ENCODE data around the gene WWOX. TPM values are rescaled to one million over a fixed set of nuclear protein-coding genes. Genes with fewer than 3 reads are reported as not detected.

The WWOX gene
- polyA plus RNA-seq, 1 donor (not counting 4 experiments of a cell fraction or from before 2014, with no cell fraction given), result 5.1 TPM

GRCh38 chr16:78446992-78447563 lies 347.6 kb downstream of the WWOX start:
- Histone ChIP-seq H3K9me3 (ENCODE audit: control insufficient read depth, low read depth, low read length) (no peaks in the 10 kb centered on the region), H3K4me2 (ENCODE audit: control insufficient read depth, extremely low read depth, insufficient read depth, low read depth, low read length) (no peak overlapping the region), H3K9me1 (ENCODE audit: control insufficient read depth, extremely low read depth, insufficient read depth, low read length) (no peaks in the 10 kb centered on the region), H3K79me2 (ENCODE audit: control insufficient read depth, insufficient read depth, low read length) (no peaks in the 10 kb centered on the region), H3K4me1 (ENCODE audit: control insufficient read depth, extremely low read depth, insufficient read depth, low read length) (no peaks in the 10 kb centered on the region), H3K9ac (ENCODE audit: control insufficient read depth, extremely low read depth, insufficient read depth, low read length) (no peak overlapping the region), H3K36me3 (ENCODE audit: control insufficient read depth in 2 of 2, extremely low read depth in 1 of 2, insufficient read depth in 2 of 2, low read length in 2 of 2) (no peaks in the 10 kb centered on the region), H3K27me3 (ENCODE audit: control insufficient read depth, extremely low read depth, insufficient read depth, low read length) (no peaks in the 10 kb centered on the region), H2AFZ (ENCODE audit: control insufficient read depth, low read length) (no peak overlapping the region), H3K27ac (ENCODE audit: control insufficient read depth, insufficient read depth, low read length) (no peak overlapping the region), H4K20me1 (ENCODE audit: control insufficient read depth, extremely low read depth, insufficient read depth, low read length) (no peaks in the 10 kb centered on the region), H3K4me3 (ENCODE audit: control insufficient read depth in 2 of 3, extremely low read depth in 1 of 3, insufficient read depth in 2 of 3, low read depth in 1 of 3, low read length in 3 of 3) (no peak overlapping the region)
- no peak for FAIRE-seq
- TF ChIP-seq CTCF (optimal IDR thresholded peaks at IDR 0.05 in 1 of 3, IDR thresholded peaks at IDR 0.05 in 1 of 3, conservative IDR thresholded peaks at IDR 0.05 in 1 of 3; ENCODE audit: extremely low read depth in 1 of 3, insufficient read depth in 2 of 3, low read length in 3 of 3) (no peak), EZH2 (IDR thresholded peaks at IDR 0.05; ENCODE audit: low read length) (no peak)
- dilution Hi-C loops (cut with MboI; ENCODE audit: extremely low pct_ligation_motif_present, low sequenced_read_pairs), result no loop called here
- no peak for DNase-seq (ENCODE audit: low read depth, low spot score)

GRCh38 chr16:78448658-78449271 lies 349.3 kb downstream of the WWOX start:
- DNase-seq (ENCODE audit: low read depth, low spot score) (no peak), FAIRE-seq (no peak)
- Histone ChIP-seq H2AFZ (ENCODE audit: control insufficient read depth, low read length) (no peak overlapping the region), H3K9me3 (ENCODE audit: control insufficient read depth, low read depth, low read length) (no peaks in the 10 kb centered on the region), H3K27me3 (ENCODE audit: control insufficient read depth, extremely low read depth, insufficient read depth, low read length) (no peaks in the 10 kb centered on the region), H3K36me3 (ENCODE audit: control insufficient read depth in 2 of 2, extremely low read depth in 1 of 2, insufficient read depth in 2 of 2, low read length in 2 of 2) (no peaks in the 10 kb centered on the region), H3K4me2 (ENCODE audit: control insufficient read depth, extremely low read depth, insufficient read depth, low read depth, low read length) (no peak overlapping the region), H3K9ac (ENCODE audit: control insufficient read depth, extremely low read depth, insufficient read depth, low read length) (no peak overlapping the region), H3K4me3 (ENCODE audit: control insufficient read depth in 2 of 3, extremely low read depth in 1 of 3, insufficient read depth in 2 of 3, low read depth in 1 of 3, low read length in 3 of 3) (no peak overlapping the region), H4K20me1 (ENCODE audit: control insufficient read depth, extremely low read depth, insufficient read depth, low read length) (no peaks in the 10 kb centered on the region), H3K4me1 (ENCODE audit: control insufficient read depth, extremely low read depth, insufficient read depth, low read length) (no peaks in the 10 kb centered on the region), H3K27ac (ENCODE audit: control insufficient read depth, insufficient read depth, low read length) (no peak overlapping the region), H3K9me1 (ENCODE audit: control insufficient read depth, extremely low read depth, insufficient read depth, low read length) (no peaks in the 10 kb centered on the region), H3K79me2 (ENCODE audit: control insufficient read depth, insufficient read depth, low read length) (no peaks in the 10 kb centered on the region)
- no peak for TF ChIP-seq CTCF (optimal IDR thresholded peaks at IDR 0.05 in 1 of 3, IDR thresholded peaks at IDR 0.05 in 1 of 3, conservative IDR thresholded peaks at IDR 0.05 in 1 of 3; ENCODE audit: extremely low read depth in 1 of 3, insufficient read depth in 2 of 3, low read length in 3 of 3)
- no peak for TF ChIP-seq EZH2 (IDR thresholded peaks at IDR 0.05; ENCODE audit: low read length)
- dilution Hi-C loops (cut with MboI; ENCODE audit: extremely low pct_ligation_motif_present, low sequenced_read_pairs), result no loop called here

Data from keratinocyte (primary cell).